Mucosa of descending colon (tissue), 3 donors: ENCODE measurements around the gene ST6GALNAC4. TPM values are rescaled to one million over a fixed set of nuclear protein-coding genes. Genes with fewer than 3 reads are reported as not detected.

Experiments used
- ATAC-seq: fragments of 200-7000 bp; cut with Tn5 transposase; one replicate; pipeline ENCODE4 v1.9.1; 2020; ENCODE audit warnings: mild to moderate bottlenecking, moderate library complexity
- DNase-seq, 3 donors: peaks; one replicate each; pipeline ENCODE4 v3.0.0-alpha.2; 2020
- H3K36me3 ChIP-seq: fragments of 200-600 bp; one replicate; pipeline ENCODE4 v1.8.0; 2021; ENCODE audit warnings: low read depth, mild to moderate bottlenecking
- H3K4me1 ChIP-seq: fragments of 200-600 bp; one replicate; pipeline ENCODE4 v1.8.0; 2021; ENCODE audit warnings: low read depth, mild to moderate bottlenecking
- H3K4me3 ChIP-seq: fragments of 200-600 bp; one replicate; pipeline ENCODE4 v1.8.0; 2021; ENCODE audit warnings: mild to moderate bottlenecking
- H3K9me3 ChIP-seq: fragments of 200-600 bp; one replicate; pipeline ENCODE4 v1.8.0; 2021; ENCODE audit warnings: mild to moderate bottlenecking
- CTCF ChIP-seq: fragments of 200-600 bp; IDR thresholded peaks from one replicate; pipeline ENCODE4 v1.8.0; 2022; ENCODE audit warnings: antibody characterized with exemption, mild to moderate bottlenecking
- intact Hi-C, 2 donors: fragments of 100-400 bp; cut with DNase I in 1 of 2; cut with micrococcal nuclease in 1 of 2; formaldehyde crosslinking; loops; one replicate each; pipeline versions ENCODE4 v1.11.0 to v1.11.1; 2022; cut with DNase I, micrococcal nuclease
- total RNA-seq, 3 donors: library from RNA; stranded (reverse); fragmentation: NEBNext Ultra II Directional in 2 of 3; extraction: Animal tissue kit (Norgen Biotek cat#: 25700) in 2 of 3; gene quantifications; one replicate each; pipeline versions ENCODE4 v1.2.1 to v1.2.4, GENCODE V29; 2021 to 2023
- donor health status: DM: no; HTN: no; CAD: no; lungs with moderate emphysema.
- donor health status: DM: no; HTN: no; CAD: no.
- donor health status: DM: no; HTN: yes; CAD: no.

ST6GALNAC4 gene
- total RNA-seq, 3 donors from 2014 or later: 31.0 to 39.2 (median 37.2) TPM

DNA sequence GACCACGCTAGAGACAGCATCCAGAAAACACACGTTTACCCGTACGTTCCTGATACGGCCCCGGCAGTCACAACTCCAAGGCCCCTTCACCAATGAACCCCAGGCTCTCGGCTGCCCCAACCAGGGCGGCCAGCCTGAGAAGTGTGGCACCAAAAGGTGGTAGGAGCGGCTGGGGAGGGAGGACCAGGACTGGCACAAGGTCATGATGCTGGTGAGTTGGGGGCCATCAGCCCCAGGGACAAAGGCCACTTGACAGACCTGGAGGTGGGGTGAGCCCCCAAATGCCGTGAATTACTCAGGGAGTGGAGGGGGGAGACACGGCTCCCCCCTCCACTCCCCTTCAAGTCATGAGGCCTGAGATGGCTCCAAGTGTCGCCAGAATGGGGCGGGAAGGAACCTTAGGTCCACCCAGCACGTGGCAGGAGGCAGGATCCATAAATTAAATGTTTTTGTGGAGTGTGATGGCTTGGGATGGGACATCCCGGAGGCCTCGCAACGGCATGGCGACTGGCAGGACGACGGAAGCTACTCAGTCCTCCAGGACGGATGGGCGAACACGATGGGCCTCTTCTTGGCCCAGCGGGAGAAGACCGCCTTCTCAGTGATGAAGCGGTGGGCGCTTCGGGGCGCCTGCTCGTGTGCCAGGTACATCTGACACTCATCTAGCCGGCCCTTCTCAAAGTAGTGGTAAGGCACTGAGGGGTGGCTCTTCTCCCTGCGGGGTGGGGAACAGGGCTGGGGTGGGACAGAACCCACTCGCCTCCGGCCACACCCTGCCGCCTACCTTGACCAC, 8.8 kb downstream of the ST6GALNAC4 start:
- H3K36me3 ChIP-seq: no peaks in the 10 kb centered on the region
- H3K4me1 ChIP-seq: peaks cover 61% of the 10 kb centered on the region
- H3K4me3 ChIP-seq: no peak overlapping the region
- intact Hi-C loops: no loop called here
- DNase-seq (no peak), ATAC-seq (no peak)
- no peaks in the 10 kb centered on the region for H3K9me3 ChIP-seq
- no peak for TF ChIP-seq CTCF

- H3K36me3 ChIP-seq: no peaks in the 10 kb centered on the region
- H3K4me3 ChIP-seq: no peak overlapping the region
- ATAC-seq (peak; percentile 39), DNase-seq (peak in 2 of 3 donors; percentile 69 to 83)
- intact Hi-C loops: no loop called here
- no peaks in the 10 kb centered on the region for H3K9me3 ChIP-seq
- peaks cover 68% of the 10 kb centered on the region for H3K4me1 ChIP-seq
- TF ChIP-seq CTCF: no peak
Observed at GRCh38 chr9:127905788-127906191, 11.1 kb downstream of the ST6GALNAC4 start.

GRCh38 chr9:127905004-127905728, 11.7 kb downstream of the ST6GALNAC4 start:
- Histone ChIP-seq H3K36me3 (no peaks in the 10 kb centered on the region), H3K9me3 (no peaks in the 10 kb centered on the region), H3K4me3 (no peak overlapping the region), H3K4me1 (peaks cover 64% of the 10 kb centered on the region)
- no peak for TF ChIP-seq CTCF
- DNase-seq (peak; percentile 80 to 86 (median 84)), ATAC-seq (peak; percentile 80)
- intact Hi-C loops: no loop called here

GRCh38 chr9:127904561-127905003, 12.3 kb downstream of the ST6GALNAC4 start:
- Histone ChIP-seq H3K4me1 (peaks cover 69% of the 10 kb centered on the region), H3K9me3 (no peaks in the 10 kb centered on the region), H3K4me3 (no peak overlapping the region), H3K36me3 (no peaks in the 10 kb centered on the region)
- ATAC-seq (peak; percentile 3), DNase-seq (peak in 1 of 3 donors; percentile 66)
- intact Hi-C loops: no loop called here
- TF ChIP-seq CTCF: no peak

GRCh38 chr9:127903557-127904475, 13.0 kb downstream of the ST6GALNAC4 start:
- intact Hi-C loops: no loop called here
- Histone ChIP-seq H3K9me3 (no peaks in the 10 kb centered on the region), H3K36me3 (no peaks in the 10 kb centered on the region), H3K4me3 (no peak overlapping the region), H3K4me1 (peaks cover 72% of the 10 kb centered on the region)
- peak; percentile 94 to 96 (median 96) for DNase-seq
- TF ChIP-seq CTCF: no peak
- ATAC-seq: peak; percentile 72
